Tibial nerve (tissue), 4 donors: Measurements from ENCODE around the gene LSM14B.

Experiments
- EP300 ChIP-seq, 2 donors: sonication (generic); formaldehyde crosslinking; IDR thresholded peaks; one replicate each; pipeline ENCODE4 v1.6.1; 2017; ENCODE audit warnings: antibody characterized with exemption in 2 of 2, mild to moderate bottlenecking in 1 of 2
- TF ChIP-seq, protein P1 (sequence below), 5 experiments: fragments of 200-600 bp in 3 of 5; fragments of 450-650 bp in 2 of 5; sonication (generic) in 3 of 5; IDR thresholded peaks; one replicate each; pipeline ENCODE4 v1.5.1; 2016 to 2019; ENCODE audit warnings: antibody characterized with exemption in 5 of 5, mild to moderate bottlenecking in 3 of 5, moderate library complexity in 2 of 5

DNA sequence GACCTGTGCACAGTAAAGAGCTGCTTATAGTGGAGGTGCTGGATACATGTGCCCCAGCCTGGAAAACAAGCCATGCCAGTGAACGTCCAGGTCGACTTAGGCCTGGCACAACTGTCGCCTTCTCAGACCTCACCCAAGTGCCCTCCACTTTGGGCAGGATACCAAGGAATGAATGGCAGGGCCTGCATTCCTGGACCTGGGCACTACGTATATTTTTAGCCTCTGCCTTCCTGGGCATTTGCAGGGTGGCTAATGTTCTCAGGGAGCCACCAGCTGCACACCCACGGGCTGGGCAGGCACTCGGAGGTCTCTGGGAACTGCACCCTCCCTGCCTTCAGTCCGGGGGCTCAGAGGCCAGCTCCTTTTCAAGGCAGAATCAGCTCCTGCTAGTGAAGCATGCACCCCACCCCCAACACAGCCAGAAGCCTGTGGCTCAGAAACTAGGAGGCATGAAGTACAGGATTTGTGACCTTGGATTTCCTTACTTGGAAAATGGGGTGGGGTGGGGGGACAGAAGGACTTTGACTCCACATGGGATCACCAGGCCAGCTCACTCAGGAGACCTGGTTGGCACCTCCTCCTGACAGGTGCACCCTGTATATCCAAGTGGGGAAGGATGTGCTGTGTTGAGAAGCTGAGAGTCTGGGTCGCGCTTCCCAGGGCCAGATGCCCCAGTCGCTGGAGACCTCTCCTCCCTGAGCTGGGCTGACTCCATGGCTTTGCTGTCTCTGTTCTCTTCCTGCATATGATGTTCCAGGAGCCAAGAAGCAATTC lies 2.5 kb upstream of the LSM14B start:
- TF ChIP-seq, protein P1, sequence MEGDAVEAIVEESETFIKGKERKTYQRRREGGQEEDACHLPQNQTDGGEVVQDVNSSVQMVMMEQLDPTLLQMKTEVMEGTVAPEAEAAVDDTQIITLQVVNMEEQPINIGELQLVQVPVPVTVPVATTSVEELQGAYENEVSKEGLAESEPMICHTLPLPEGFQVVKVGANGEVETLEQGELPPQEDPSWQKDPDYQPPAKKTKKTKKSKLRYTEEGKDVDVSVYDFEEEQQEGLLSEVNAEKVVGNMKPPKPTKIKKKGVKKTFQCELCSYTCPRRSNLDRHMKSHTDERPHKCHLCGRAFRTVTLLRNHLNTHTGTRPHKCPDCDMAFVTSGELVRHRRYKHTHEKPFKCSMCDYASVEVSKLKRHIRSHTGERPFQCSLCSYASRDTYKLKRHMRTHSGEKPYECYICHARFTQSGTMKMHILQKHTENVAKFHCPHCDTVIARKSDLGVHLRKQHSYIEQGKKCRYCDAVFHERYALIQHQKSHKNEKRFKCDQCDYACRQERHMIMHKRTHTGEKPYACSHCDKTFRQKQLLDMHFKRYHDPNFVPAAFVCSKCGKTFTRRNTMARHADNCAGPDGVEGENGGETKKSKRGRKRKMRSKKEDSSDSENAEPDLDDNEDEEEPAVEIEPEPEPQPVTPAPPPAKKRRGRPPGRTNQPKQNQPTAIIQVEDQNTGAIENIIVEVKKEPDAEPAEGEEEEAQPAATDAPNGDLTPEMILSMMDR (IDR thresholded peaks at IDR 0.05) = no peak
- TF ChIP-seq EP300 (IDR thresholded peaks at IDR 0.05) = no peak
